ENCODE results near the gene NAA35. TPM values are rescaled to one million over a fixed set of nuclear protein-coding genes. Genes with fewer than 3 reads are reported as not detected.

NAA35 gene
- total and polyA plus RNA-seq, 9 of the 15 experiments (the other 6 are each of a cell fraction or from before 2014, with no cell fraction given), result 17.7 to 43.9 (median 29.0) TPM

- TF ChIP-seq CHD4 (IDR thresholded peaks at IDR 0.05; ENCODE audit: insufficient read depth, insufficient replicate concordance, low read depth, low read length, poor library complexity, severe bottlenecking), result no peak
- TF ChIP-seq FOXJ2 (tag; IDR thresholded peaks at IDR 0.05), result no peak
- no peak for TF ChIP-seq RBM22 (IDR thresholded peaks at IDR 0.05; ENCODE audit: low read depth, low read length, poor library complexity, severe bottlenecking)
- peak; percentile 80 for TF ChIP-seq JUND (IDR thresholded peaks at IDR 0.05; ENCODE audit: borderline replicate concordance, low read depth, low read length)
- peak; percentile 59; the same call in 1 of the 3 replicates for TF ChIP-seq JUND (tag; IDR thresholded peaks at IDR 0.05; ENCODE audit: borderline replicate concordance, low read depth, low read length)
- peak; percentile 87 for TF ChIP-seq RBFOX2 (IDR thresholded peaks at IDR 0.05; ENCODE audit: low read depth, low read length)
- TF ChIP-seq RFX7 (CRISPR knock-in tag; IDR thresholded peaks at IDR 0.05), result no peak
- no peak for TF ChIP-seq CGGBP1 (CRISPR knock-in tag; IDR thresholded peaks at IDR 0.05)
- TF ChIP-seq TEAD2 (tag; IDR thresholded peaks at IDR 0.05), result no peak
- no peak for TF ChIP-seq FOXP1 (CRISPR knock-in tag; IDR thresholded peaks at IDR 0.05)
- no peak for TF ChIP-seq BACH1 (tag; IDR thresholded peaks at IDR 0.05)
- TF ChIP-seq ZNF644 (tag; IDR thresholded peaks at IDR 0.05; ENCODE audit: low read depth), result no peak
- no peak for TF ChIP-seq FOXK2 (conservative IDR thresholded peaks at IDR 0.05 in 1 of 2, IDR thresholded peaks at IDR 0.05 in 1 of 2; ENCODE audit: low read depth in 2 of 2)
- no peak for TF ChIP-seq BDP1 (IDR thresholded peaks at IDR 0.05; ENCODE audit: insufficient read depth, insufficient read length)
- no peak for TF ChIP-seq SLC30A9 (CRISPR knock-in tag; IDR thresholded peaks at IDR 0.05)
- no peak for TF ChIP-seq FUS (optimal IDR thresholded peaks at IDR 0.05; ENCODE audit: low read depth, low read length)
- TF ChIP-seq RFX1 (IDR thresholded peaks at IDR 0.05), result peak; percentile 68
- TF ChIP-seq POLR2H (tag; IDR thresholded peaks at IDR 0.05; ENCODE audit: low read depth), result peak; percentile 15; the same call in 1 of the 2 replicates
- TF ChIP-seq GTF2E2 (tag; IDR thresholded peaks at IDR 0.05), result no peak
- no peak for TF ChIP-seq ZBED1 (IDR thresholded peaks at IDR 0.05)
- no peak for TF ChIP-seq RHOXF2B (CRISPR knock-in tag; conservative IDR thresholded peaks at IDR 0.05)
- no peak for TF ChIP-seq SMAD3 (CRISPR knock-in tag; conservative IDR thresholded peaks at IDR 0.05)
- no peak for TF ChIP-seq ZKSCAN3 (CRISPR knock-in tag; IDR thresholded peaks at IDR 0.05)
- peak; percentile 92 for TF ChIP-seq HNRNPLL (IDR thresholded peaks at IDR 0.05; ENCODE audit: low read depth, low read length, poor library complexity, severe bottlenecking)
Observed at GRCh38 chr9:85940832-85941621, at the start of gene NAA35 (continued).
